Smooth muscle cell (in vitro differentiated cells): ENCODE data around the gene TMEM129. TPM values are rescaled to one million over a fixed set of nuclear protein-coding genes. Genes with fewer than 3 reads are reported as not detected.

Source experiments
- DNase-seq: peaks from one replicate; lab custom pipeline; 2025; ENCODE audit not compliant: unreplicated experiment; lab: John Stamatoyannopoulos, UW
- H2AFZ ChIP-seq: fragments of 200-600 bp; sonication (generic); 2 replicates; pipeline ENCODE4 v1.6.0; 2016; ENCODE audit warnings: antibody characterized with exemption, low read depth, mild to moderate bottlenecking
- H3F3A ChIP-seq: fragments of 200-600 bp; sonication (generic); 2 replicates; pipeline ENCODE4 v1.6.0; 2017; ENCODE audit warnings: antibody characterized with exemption, low read depth
- H3K27ac ChIP-seq: fragments of 200-600 bp; sonication (generic); 2 replicates; pipeline ENCODE4 v1.5.1; 2016; ENCODE audit warnings: low read depth, mild to moderate bottlenecking
- H3K27me3 ChIP-seq: fragments of 200-600 bp; sonication (generic); 2 replicates; pipeline ENCODE4 v1.6.1; 2016; ENCODE audit warnings: low read depth, mild to moderate bottlenecking
- H3K36me3 ChIP-seq: fragments of 200-600 bp; sonication (generic); 2 replicates; pipeline ENCODE4 v1.5.1; 2016; ENCODE audit warnings: low read depth
- H3K4me1 ChIP-seq: fragments of 200-600 bp; sonication (generic); 2 replicates; pipeline ENCODE4 v1.5.1; 2016; ENCODE audit warnings: low read depth
- H3K4me2 ChIP-seq: fragments of 200-600 bp; sonication (generic); 2 replicates; pipeline ENCODE4 v1.6.0; 2016; ENCODE audit warnings: mild to moderate bottlenecking
- H3K4me3 ChIP-seq: fragments of 200-600 bp; sonication (generic); 2 replicates; pipeline ENCODE4 v1.5.1; 2016; ENCODE audit warnings: mild to moderate bottlenecking
- H3K79me2 ChIP-seq: fragments of 200-600 bp; sonication (generic); 2 replicates; pipeline ENCODE4 v1.6.0; 2016; ENCODE audit warnings: low read depth, mild to moderate bottlenecking
- H3K9ac ChIP-seq: fragments of 200-600 bp; sonication (generic); 2 replicates; pipeline ENCODE4 v1.6.0; 2016; ENCODE audit warnings: low read depth
- H3K9me3 ChIP-seq: fragments of 200-600 bp; sonication (generic); replicated peaks from 2 replicates; pipeline ENCODE4 v1.5.1; 2016; ENCODE audit warnings: low read depth
- H4K20me1 ChIP-seq: fragments of 200-600 bp; sonication (generic); 2 replicates; pipeline ENCODE4 v1.6.0; 2016; ENCODE audit warnings: low read depth
- CTCF ChIP-seq: fragments of 200-600 bp; sonication (generic); IDR thresholded peaks from 2 replicates; pipeline ENCODE4 v1.5.1; 2017; ENCODE audit warnings: borderline replicate concordance, mild to moderate bottlenecking, antibody characterized with exemption; ENCODE audit not compliant: insufficient read depth, poor library complexity, severe bottlenecking
- WGBS: methylation state at CpG from one replicate; pipeline ENCODE4 v1.1.7; 2016; ENCODE audit warnings: low lambda C conversion rate; 5-methylcytosine and 5-hydroxymethylcytosine counted together
- polyA plus RNA-seq: library from polyadenylated mRNA; unstranded; fragments of >200 nt; fragmentation: Nextera tagmentation; extraction: Ambion mirVana; gene quantifications from 2 replicates; pipeline ENCODE4 v1.2.1, GENCODE V29; 2016
- total RNA-seq: library from RNA; depleted of rRNA; stranded (reverse); fragments of >200 nt; gene quantifications from 2 replicates; pipeline ENCODE4 v1.2.3, GENCODE V29; 2014

Gene TMEM129
- total and polyA plus RNA-seq, 2 experiments from 2014 or later: 30.4 to 50.5 TPM

DNA sequence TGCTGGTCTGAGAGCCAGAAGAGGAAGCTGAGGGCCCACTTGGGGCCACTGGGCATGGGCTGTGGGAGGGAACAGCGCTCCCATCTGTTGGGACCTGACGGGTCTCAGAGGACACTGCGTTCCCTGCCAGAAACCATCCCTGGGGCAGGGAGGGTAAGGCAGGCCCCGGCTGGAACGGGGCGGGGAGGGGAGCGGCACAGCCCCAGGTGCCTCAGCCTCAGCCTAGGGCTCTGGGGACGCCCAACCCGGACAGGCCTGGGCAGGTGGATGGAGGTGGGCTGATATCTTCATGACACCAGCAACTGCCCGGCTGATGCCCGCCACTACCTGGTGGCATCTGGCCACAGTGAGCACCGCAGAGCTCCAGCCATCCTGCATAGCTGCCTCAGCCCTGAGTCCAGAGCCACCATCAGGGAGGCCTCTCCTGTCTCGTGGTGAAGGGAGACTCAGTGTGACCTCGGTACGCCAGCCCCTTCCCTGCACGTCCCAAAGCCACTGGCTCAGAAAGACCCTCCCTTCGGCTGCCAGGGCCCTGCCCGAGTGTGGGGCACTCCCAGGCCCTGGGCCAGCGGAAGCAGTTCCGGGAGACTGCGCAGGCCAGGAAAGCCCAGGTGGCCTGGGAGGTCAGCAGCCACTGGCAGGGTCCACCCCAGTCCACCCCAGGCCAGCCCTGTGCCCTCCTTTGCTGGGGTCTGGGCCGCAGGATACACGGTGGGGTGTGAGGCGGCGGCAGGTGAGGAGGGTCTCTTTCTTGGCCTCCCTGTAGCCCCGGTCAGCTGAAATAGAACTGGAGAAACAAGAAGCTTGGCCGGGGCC, 37.4 kb upstream of the TMEM129 start:
- Histone ChIP-seq H3K36me3 (no peaks in the 10 kb centered on the region), H3K27me3 (no peaks in the 10 kb centered on the region), H3K27ac (no peak overlapping the region), H3K9me3 (no peaks in the 10 kb centered on the region), H3K4me3 (no peak overlapping the region), H4K20me1 (no peaks in the 10 kb centered on the region), H3K4me1 (peaks cover 15% of the 10 kb centered on the region), H2AFZ (no peak overlapping the region), H3K79me2 (no peaks in the 10 kb centered on the region), H3K9ac (no peak overlapping the region), H3K4me2 (no peak overlapping the region), H3F3A (no peaks in the 10 kb centered on the region)
- 90% methylated on average over 25 of the region's 27 CpGs for WGBS
- no peak for DNase-seq
- no peak for TF ChIP-seq CTCF

DNA sequence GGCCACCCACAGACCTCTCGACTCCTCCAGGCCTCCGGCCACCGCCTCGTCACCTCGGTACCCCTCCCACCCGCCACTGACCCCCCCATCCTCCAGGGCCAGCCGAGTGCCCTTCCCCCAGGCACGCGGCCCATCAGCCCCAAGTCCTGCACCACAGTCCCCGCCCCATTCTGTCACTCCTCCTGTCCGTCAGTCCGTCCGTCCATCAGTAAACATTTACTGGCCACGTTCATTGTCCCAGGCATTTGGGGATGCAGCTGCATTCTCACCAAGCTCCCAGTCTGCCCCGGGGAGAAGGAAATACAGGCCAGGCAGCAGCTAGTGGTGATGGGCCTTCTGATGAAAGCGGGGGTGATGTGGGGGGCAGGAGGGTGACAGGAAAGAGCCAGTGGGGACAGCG, 36.7 kb upstream of the TMEM129 start:
- H3K27ac ChIP-seq: no peak overlapping the region
- H3K9ac ChIP-seq: no peak overlapping the region
- DNase-seq: no peak
- no peak overlapping the region for H3K4me2 ChIP-seq
- H3K4me3 ChIP-seq: no peak overlapping the region
- H3F3A ChIP-seq: no peaks in the 10 kb centered on the region
- peaks cover 11% of the 10 kb centered on the region for H3K4me1 ChIP-seq
- H2AFZ ChIP-seq: no peak overlapping the region
- 81% methylated on average over 14 of the region's 17 CpGs for WGBS
- no peaks in the 10 kb centered on the region for H3K27me3 ChIP-seq
- no peak for TF ChIP-seq CTCF
- no peaks in the 10 kb centered on the region for H3K79me2 ChIP-seq
- no peaks in the 10 kb centered on the region for H3K36me3 ChIP-seq
- H3K9me3 ChIP-seq: no peaks in the 10 kb centered on the region
- no peaks in the 10 kb centered on the region for H4K20me1 ChIP-seq

GRCh38 chr4:1756893-1757779, 36.0 kb upstream of the TMEM129 start:
- Histone ChIP-seq H2AFZ (no peak overlapping the region), H4K20me1 (no peaks in the 10 kb centered on the region), H3K9me3 (no peaks in the 10 kb centered on the region), H3K27ac (no peak overlapping the region), H3K9ac (no peak overlapping the region), H3K36me3 (no peaks in the 10 kb centered on the region), H3K4me1 (peaks cover 15% of the 10 kb centered on the region), H3K4me2 (no peak overlapping the region), H3F3A (no peaks in the 10 kb centered on the region), H3K79me2 (no peaks in the 10 kb centered on the region), H3K4me3 (no peak overlapping the region), H3K27me3 (no peaks in the 10 kb centered on the region)
- no peak for TF ChIP-seq CTCF
- 91% methylated on average over 16 of the region's 20 CpGs for WGBS
- DNase-seq: no peak
